HL-60/S4 (cell line): ENCODE measurements around the gene ATP1A3.

Experiments
- in situ Hi-C: fragments of 300-500 bp; cut with MboI; formaldehyde crosslinking; loops from 2 replicates; pipeline ENCODE4 v1.14.3; 2022; ENCODE audit warnings: low sequenced_read_pairs

Gene ATP1A3

DNA sequence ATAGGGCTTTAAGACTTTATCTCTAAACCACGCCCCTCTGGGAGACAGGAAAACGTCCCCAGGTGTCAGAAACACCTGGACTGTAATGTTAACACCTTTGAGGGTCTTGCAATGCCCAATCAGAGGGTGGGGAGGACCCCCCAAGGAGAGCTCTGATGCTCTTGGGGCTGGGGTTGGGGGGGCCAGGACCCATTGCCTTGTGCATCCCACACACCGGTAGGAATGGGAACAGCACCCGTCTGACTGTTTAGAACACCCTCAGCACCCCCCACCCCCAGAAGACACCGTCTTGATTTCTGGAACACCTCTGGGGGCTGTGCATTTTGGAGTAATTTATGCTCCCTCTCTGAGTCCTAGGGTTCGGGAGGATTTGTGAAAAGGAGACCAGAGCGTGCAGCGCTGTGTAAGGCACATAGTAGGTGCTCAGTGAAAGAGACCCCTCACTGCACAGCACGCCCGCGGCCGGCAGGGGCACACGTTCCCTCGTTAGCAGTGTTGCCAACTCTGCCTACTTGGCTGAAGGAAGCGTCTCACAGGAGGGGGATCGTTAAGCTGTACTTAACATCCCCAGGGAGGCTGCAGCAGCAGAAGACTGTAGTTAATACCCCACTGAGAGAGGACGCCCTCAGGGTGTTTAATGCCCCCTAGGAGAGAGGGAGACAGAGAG, 63.0 kb downstream of the ATP1A3 start:
- in situ Hi-C loops, result no loop called here

GRCh38 chr19:41930322-41930722, 63.7 kb downstream of the ATP1A3 start:
- in situ Hi-C loops, result no loop called here

DNA sequence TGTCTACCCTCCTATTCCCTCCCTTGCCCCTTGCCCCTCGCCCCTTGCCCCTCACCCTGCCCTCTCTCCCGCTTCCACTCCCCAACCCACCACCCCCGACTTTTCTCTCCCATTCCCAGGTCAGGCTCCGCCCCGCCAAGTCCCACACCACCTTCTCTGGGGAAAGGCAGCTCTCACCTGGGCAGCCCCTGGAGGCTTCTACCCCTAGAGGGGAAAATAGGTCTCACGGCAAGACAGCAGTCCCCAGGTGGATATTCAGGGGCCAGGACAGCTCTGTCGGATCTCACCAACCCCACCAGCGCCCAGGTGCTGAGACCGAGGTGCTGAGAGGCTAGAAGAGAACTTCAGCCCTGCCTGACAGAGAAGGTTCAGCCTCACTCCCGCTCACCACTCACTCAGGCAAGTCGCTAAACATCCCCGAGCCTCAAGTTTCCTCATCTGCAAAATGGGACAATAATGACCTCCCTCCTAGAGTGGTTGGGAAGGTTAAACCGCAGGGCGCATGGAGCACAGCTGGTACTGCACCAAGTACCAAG, 64.4 kb downstream of the ATP1A3 start:
- in situ Hi-C loops, result no loop called here

DNA sequence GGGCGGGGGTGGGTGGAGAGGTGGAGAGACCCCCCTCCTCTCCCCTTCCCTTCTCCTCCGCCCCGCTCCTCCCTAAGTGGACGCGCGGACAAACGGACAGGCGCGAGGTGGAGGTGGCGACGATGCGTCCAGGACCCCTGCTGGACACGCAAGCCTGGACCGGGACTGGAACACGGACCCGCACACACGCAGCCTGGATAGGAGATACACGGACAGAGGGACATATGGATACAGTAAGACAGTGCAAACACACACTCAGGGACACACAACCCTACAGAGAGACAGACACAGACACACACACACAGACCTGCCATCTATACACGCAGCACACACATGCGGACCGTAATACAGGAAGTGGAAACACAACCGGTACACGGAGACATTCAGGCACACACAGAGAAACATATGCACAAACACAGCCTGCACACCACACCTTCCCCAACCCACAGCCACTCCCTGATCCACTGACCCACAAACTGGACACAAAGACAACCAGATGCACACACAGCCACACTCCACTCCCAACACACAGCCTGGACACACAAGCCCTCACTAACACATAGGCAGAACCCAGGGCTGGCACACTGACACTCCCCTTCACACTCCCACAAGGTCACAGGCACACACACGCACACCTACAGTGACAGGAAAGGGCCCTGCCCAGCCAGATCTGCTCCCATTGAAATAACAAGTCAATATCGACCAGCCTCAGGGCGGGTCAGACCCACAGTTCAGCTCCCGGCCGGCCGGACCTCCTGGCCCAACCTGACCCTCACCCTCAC, 65.1 kb downstream of the ATP1A3 start:
- in situ Hi-C loops, result no loop called here

DNA sequence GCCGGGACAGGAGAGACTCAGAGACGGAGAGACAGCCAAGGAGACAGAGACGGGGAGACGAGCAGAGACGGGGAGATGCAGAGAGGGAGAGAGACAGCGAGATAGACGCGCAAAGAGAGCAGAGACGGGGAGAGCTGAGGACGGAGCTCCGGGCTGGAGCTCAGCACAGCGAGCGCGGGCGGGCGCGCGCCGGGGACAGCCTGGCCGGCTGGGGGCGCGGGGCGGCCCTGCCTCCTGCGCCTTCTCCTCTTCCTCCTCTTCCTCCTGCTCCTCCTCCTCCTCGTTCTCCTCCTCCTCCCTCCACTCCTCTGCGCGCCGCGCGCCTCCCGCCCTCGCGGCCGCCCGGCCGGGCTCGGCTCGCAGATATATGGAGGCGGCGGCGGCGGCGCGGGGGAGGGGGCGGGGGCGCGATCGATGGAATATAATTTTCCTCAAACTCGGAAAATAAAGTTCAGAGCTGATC, 65.8 kb downstream of the ATP1A3 start, which contains the start of gene ERFL:
ERFL (minus strand) TSS at position 229 of the 463 bp plus-strand sequence. CDS start 15,530 bp downstream, outside the sequence.
- in situ Hi-C loops, result no loop called here

DNA sequence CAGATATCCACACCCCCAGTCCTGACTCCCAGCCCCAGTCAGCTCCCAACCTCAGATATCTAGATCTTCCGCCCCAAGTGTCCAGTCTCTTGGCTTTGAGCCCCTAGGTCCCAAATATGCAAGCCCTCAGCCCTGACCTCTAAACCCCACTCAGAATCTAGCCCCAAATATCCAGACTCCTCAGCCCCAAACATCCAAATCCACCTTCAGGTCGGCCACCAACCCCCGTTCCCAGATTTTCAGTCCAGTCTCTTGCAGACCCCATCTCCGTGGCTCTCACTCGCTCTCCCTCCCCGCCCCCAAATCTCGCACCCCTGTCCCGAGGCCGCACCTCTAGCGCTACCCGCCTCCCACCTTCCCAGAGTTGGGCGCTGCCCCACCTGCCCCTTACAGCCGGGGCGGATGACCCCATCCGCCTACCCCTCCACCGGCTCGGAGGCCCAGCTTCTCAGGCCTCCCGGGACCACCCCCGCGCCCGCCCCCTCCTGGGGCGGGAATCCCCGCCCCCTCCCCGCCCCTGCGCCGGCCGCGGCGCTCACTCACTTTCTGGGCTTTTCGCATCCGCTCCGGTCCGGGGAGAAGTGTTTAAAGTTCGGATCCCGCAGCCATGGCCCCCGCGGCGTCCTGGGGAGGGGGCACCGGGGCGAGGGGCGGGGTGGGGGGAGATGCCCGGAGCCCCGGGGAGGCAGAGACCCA, 66.4 kb downstream of the ATP1A3 start:
- in situ Hi-C loops, result no loop called here

DNA sequence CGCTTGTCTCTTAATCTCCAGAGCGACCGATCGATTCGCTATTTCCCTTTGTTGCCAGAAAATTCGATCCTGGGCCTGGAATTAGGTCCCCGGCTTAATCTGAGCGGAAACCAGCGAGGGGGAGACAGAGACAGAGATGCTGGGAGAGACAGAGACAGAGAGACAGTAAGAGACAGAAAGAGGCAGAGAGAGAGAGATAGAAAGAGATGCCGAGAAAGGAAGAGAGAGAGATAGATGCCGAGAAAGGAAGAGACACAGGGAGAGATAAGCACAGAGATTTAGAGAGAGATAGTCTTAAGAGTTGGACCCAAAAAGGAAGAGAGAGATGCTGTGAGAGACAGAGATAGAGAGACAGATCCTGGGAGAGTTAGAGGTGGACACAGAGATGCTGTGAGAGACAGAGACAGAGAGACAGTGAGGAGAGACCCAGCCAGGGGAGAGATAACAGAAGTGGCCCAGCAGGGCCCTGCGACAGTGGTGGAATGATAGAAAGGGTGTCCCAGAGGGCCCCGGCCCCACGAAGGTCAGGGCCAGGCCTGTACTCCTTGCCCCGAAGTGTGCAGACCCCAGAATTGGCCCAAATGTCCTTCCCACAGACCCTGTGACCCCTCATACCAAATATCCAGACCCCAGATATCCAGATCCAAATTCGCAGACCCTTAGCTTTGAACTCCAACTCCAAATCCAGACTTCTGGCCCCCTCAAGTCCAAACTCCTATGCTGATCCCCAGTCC, 67.1 kb downstream of the ATP1A3 start:
- in situ Hi-C loops, result no loop called here

GRCh38 chr19:41926028-41926762, 67.8 kb downstream of the ATP1A3 start:
- in situ Hi-C loops, result no loop called here

- in situ Hi-C loops, result no loop called here
Observed at GRCh38 chr19:41925208-41926003, 68.6 kb downstream of the ATP1A3 start.

- in situ Hi-C loops, result no loop called here
Observed at GRCh38 chr19:41924151-41925145, 69.6 kb downstream of the ATP1A3 start.

DNA sequence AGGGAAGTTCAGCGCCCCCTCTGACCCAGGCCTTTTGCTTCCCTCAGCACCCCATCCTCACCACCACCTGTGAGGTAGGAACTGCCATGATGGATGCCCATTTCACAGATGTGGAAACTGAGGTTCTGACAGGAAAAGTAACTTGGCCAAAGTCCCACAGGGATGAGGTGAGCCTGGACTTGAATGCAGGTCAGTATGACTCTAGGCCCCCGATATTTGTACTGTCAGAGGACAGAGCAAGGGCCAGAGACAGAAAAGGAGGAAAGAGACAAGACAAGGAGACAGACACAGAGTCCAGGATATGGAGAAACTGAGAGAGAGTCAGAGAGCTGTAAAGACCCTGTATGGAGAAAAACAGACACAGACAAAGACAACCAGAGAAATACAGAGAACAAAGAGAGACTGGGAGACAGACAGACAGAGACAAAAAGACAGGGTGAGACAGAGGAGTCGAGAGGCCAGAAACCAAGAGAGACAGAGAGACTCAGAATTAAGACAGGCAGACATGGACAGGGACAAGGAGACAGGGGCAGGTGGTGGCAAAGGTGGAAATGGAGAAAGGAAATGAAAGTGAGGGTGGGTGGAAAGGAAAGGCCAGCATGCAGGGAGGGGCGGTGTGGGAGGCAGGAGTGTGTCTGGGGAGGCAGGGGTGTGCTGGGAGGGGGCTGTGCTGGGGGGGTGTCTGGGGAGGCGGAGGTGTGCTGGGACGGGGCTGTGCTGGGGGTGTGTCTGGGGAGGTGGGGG, 70.8 kb downstream of the ATP1A3 start:
- in situ Hi-C loops, result no loop called here

- in situ Hi-C loops, result no loop called here
Observed at GRCh38 chr19:41922585-41922984, 71.4 kb downstream of the ATP1A3 start.

- in situ Hi-C loops, result no loop called here
Observed at GRCh38 chr19:41921577-41922576, 72.2 kb downstream of the ATP1A3 start.

GRCh38 chr19:41920882-41921576, 73.0 kb downstream of the ATP1A3 start:
- in situ Hi-C loops, result no loop called here

- in situ Hi-C loops, result no loop called here
Observed at GRCh38 chr19:41919948-41920712, 73.9 kb downstream of the ATP1A3 start.
